Endothelial cell of umbilical vein (primary cell): ENCODE measurements around the gene DACT2.

Experiments used
- EZH2 ChIP-seq: IDR thresholded peaks from 2 replicates; pipeline ENCODE4 v1.6.1; 2012; ENCODE audit warnings: borderline replicate concordance, low read depth, mild to moderate bottlenecking, moderate library complexity, low read length, inconsistent platforms; ENCODE audit not compliant: severe bottlenecking
- POLR2A ChIP-seq: IDR thresholded peaks from 2 replicates; pipeline ENCODE4 v1.6.1; 2012; ENCODE audit warnings: low read depth, mild to moderate bottlenecking, control low read depth, low read length
- POLR2AphosphoS5 ChIP-seq: IDR thresholded peaks from 2 replicates; pipeline ENCODE4 v1.6.1; 2012; ENCODE audit warnings: low read depth, mild to moderate bottlenecking, control low read depth, low read length, moderate library complexity; ENCODE audit not compliant: insufficient read depth
- TF ChIP-seq, protein P1 (sequence below), 2 donors: IDR thresholded peaks; 1 replicate in 1 of 2; 2 replicates in 1 of 2; pipeline ENCODE4 v1.5.1; 2011; ENCODE audit warnings: low read length in 2 of 2, mild to moderate bottlenecking in 2 of 2, moderate library complexity in 2 of 2, control low read depth in 1 of 2, inconsistent platforms in 1 of 2, low read depth in 1 of 2; ENCODE audit not compliant: insufficient read depth in 1 of 2; ENCODE audit errors: extremely low read depth in 1 of 2

DNA sequence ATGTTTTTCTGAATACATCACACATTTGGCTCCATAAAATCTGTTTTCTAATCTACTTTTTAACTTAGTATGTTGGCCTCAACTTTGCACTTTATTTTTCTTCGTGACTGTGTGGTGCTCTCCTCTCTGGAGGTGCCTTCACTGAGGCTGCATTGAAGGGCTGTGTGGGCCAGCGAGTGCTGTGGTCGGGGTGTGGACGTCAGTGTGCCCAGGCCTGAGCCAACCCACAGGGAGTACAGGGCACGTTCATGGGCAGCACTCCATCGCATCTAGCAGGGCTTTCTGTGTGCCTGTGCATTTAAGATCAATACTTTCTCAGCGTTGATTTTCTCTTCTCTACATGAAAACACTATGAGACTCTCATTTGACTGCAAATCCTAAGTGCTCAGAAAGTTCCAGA, 37.8 kb downstream of the DACT2 start:
- TF ChIP-seq, protein P1, sequence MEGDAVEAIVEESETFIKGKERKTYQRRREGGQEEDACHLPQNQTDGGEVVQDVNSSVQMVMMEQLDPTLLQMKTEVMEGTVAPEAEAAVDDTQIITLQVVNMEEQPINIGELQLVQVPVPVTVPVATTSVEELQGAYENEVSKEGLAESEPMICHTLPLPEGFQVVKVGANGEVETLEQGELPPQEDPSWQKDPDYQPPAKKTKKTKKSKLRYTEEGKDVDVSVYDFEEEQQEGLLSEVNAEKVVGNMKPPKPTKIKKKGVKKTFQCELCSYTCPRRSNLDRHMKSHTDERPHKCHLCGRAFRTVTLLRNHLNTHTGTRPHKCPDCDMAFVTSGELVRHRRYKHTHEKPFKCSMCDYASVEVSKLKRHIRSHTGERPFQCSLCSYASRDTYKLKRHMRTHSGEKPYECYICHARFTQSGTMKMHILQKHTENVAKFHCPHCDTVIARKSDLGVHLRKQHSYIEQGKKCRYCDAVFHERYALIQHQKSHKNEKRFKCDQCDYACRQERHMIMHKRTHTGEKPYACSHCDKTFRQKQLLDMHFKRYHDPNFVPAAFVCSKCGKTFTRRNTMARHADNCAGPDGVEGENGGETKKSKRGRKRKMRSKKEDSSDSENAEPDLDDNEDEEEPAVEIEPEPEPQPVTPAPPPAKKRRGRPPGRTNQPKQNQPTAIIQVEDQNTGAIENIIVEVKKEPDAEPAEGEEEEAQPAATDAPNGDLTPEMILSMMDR (IDR thresholded peaks at IDR 0.05; ENCODE audit: extremely low read depth in 1 of 2, insufficient read depth in 1 of 2, low read depth in 1 of 2, low read length in 2 of 2), result no peak
- no peak for TF ChIP-seq POLR2A
- TF ChIP-seq EZH2, result no peak
- no peak for TF ChIP-seq POLR2AphosphoS5
